HepG2 (cell line): ENCODE results near the gene ARCN1.

Experiments used
- BHLHE40 ChIP-seq: IDR thresholded peaks from 2 replicates; pipeline ENCODE4 v1.6.1; 2011; ENCODE audit warnings: low read length, improper control_type of control experiment
- BRCA1 ChIP-seq: sonication (generic); formaldehyde crosslinking; IDR thresholded peaks from 2 replicates; pipeline ENCODE4 v1.4.0; 2020; ENCODE audit warnings: missing genetic modification reagents
- E2F1 ChIP-seq: sonication (generic); formaldehyde crosslinking; IDR thresholded peaks from 2 replicates; pipeline ENCODE4 v1.5.0; 2020; ENCODE audit warnings: missing genetic modification reagents
- GABPA ChIP-seq, 2 experiments: IDR thresholded peaks; 2 replicates each; pipeline ENCODE4 v1.6.1; 2011 to 2016; ENCODE audit warnings: low read depth in 2 of 2, low read length in 1 of 2, missing biosample characterization in 1 of 2, missing genetic modification characterization in 1 of 2
- HDAC2 ChIP-seq: sonication (generic); formaldehyde crosslinking; IDR thresholded peaks from 2 replicates; pipeline ENCODE4 v1.4.0; 2020; ENCODE audit warnings: missing genetic modification reagents
- HMG20B ChIP-seq: conservative IDR thresholded peaks from 2 replicates; pipeline ENCODE4 v1.6.1; 2016; ENCODE audit warnings: missing genetic modification reagents, missing compliant biosample characterization
- NCOA2 ChIP-seq: sonication (generic); formaldehyde crosslinking; IDR thresholded peaks from 2 replicates; pipeline ENCODE4 v1.8.0; 2022; ENCODE audit warnings: inconsistent platforms
- POLR2A ChIP-seq, 2 experiments: IDR thresholded peaks; 2 replicates each; pipeline ENCODE4 v1.6.1; 2011; ENCODE audit warnings: low read depth in 2 of 2, low read length in 2 of 2, mild to moderate bottlenecking in 1 of 2, moderate library complexity in 1 of 2; ENCODE audit not compliant: insufficient read depth in 1 of 2
- SIN3A ChIP-seq: IDR thresholded peaks from 2 replicates; pipeline ENCODE4 v1.6.1; 2011; ENCODE audit warnings: low read depth, mild to moderate bottlenecking, control low read depth, low read length, borderline replicate concordance
- ZNF224 ChIP-seq: sonication (generic); formaldehyde crosslinking; IDR thresholded peaks from 2 replicates; pipeline ENCODE4 v1.5.0; 2020; ENCODE audit warnings: mild to moderate bottlenecking, missing genetic modification reagents
- ZNF362 ChIP-seq: sonication (generic); formaldehyde crosslinking; IDR thresholded peaks from 2 replicates; pipeline ENCODE4 v1.4.0; 2020; ENCODE audit warnings: missing genetic modification reagents, mild to moderate bottlenecking, borderline replicate concordance
- ZNF552 ChIP-seq: sonication (generic); formaldehyde crosslinking; IDR thresholded peaks from 2 replicates; pipeline ENCODE4 v1.9.0; 2022; ENCODE audit warnings: missing genetic modification reagents, mild to moderate bottlenecking, borderline replicate concordance
- ZNF563 ChIP-seq: sonication (generic); formaldehyde crosslinking; IDR thresholded peaks from 2 replicates; pipeline ENCODE4 v1.8.0; 2022; ENCODE audit warnings: mild to moderate bottlenecking, moderate library complexity, missing genetic modification reagents
- ZNF777 ChIP-seq: sonication (generic); formaldehyde crosslinking; IDR thresholded peaks from 2 replicates; pipeline ENCODE4 v1.4.0; 2020; ENCODE audit warnings: missing genetic modification reagents

- TF ChIP-seq ZNF777 (CRISPR knock-in tag) (no peak), BRCA1 (CRISPR knock-in tag) (no peak), E2F1 (no peak), POLR2A (IDR thresholded peaks at IDR 0.05; ENCODE audit: insufficient read depth in 1 of 2, low read depth in 2 of 2, low read length in 2 of 2) (no peak), BHLHE40 (no peak), HMG20B (CRISPR knock-in tag) (no peak), GABPA (IDR thresholded peaks at IDR 0.05; ENCODE audit: low read depth, low read length) (no peak), GABPA (CRISPR knock-in tag; IDR thresholded peaks at IDR 0.05; ENCODE audit: low read depth) (no peak), ZNF224 (CRISPR knock-in tag) (no peak), ZNF563 (CRISPR knock-in tag) (no peak), ZNF552 (CRISPR knock-in tag) (no peak), ZNF362 (CRISPR knock-in tag) (no peak), SIN3A (no peak), NCOA2 (CRISPR knock-in tag) (no peak), HDAC2 (CRISPR knock-in tag) (no peak)
Observed at GRCh38 chr11:118634431-118635236, 62.4 kb downstream of the ARCN1 start.
